ENCODE results near the gene KMT5C.

Gene KMT5C

DNA sequence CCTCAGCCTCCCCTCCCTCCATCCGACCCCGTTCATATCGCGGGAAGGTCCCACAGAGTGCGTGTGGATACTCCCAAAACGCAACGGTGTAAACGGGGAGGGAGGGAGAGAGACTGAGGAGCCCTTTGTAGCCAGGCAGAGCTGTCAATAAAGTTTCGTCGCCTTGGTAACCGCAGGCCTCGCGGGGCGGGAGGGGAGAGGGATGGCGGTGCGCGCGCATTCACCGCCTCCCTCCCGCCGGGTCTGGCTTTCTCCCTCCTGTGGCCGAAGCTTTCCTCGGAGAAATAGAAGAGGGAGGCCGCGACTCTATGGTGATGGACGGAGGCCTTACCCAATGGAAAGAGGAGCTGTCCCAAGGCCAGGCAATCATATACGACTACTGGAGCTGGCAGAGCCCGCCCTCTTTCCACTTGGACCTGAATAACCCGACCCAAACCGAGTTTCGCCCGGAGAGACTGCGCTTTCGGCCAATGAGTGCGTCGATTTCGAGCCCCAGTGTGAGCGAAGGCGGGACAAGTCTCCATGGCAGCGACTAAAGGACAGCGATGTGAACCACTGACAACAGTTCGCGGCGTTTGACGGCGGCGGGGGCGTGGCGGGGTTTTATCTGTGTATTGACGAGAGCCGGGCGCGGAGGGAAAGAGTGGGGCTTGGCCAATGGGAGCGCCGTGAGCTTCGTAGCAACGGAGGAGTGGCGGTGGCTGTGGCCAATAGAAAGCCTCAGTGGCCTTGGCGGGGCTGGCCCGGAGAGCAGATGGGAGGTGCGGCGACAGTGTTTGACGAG is at the start of gene KMT5C:
TSS of gene KMT5C (plus strand) at position 772 of the 784 bp plus-strand sequence. CDS start 2,061 bp downstream, outside the sequence.
- Histone ChIP-seq H4K20me1 (ENCODE audit: insufficient read depth, low read length, poor library complexity, severe bottlenecking) (peaks cover 25% of the 10 kb centered on the region), H3F3A (ENCODE audit: low read depth) (no peaks in the 10 kb centered on the region)

GRCh38 chr19:55297267-55297666 is 42.4 kb upstream of the KMT5C start:
- Histone ChIP-seq H3K4me1 (ENCODE audit: insufficient read depth, low read length, poor library complexity, severe bottlenecking) (no peaks in the 10 kb centered on the region), H3K9me2 (replicated peaks; ENCODE audit: low read depth, low read length) (no peaks in the 10 kb centered on the region), H3K79me2 (ENCODE audit: insufficient read depth, low read length) (no peaks in the 10 kb centered on the region), H3K27me3 (ENCODE audit: insufficient read depth, low read length, poor library complexity, severe bottlenecking) (no peaks in the 10 kb centered on the region), H3K36me3 (ENCODE audit: insufficient read depth, low read length) (no peaks in the 10 kb centered on the region), H3K4me2 (ENCODE audit: low read depth, low read length, poor library complexity, severe bottlenecking) (no peak overlapping the region), H3K9ac (ENCODE audit: low read depth, low read length, poor library complexity, severe bottlenecking) (no peak overlapping the region), H3K4me3 (ENCODE audit: low read length, poor library complexity, severe bottlenecking) (no peak overlapping the region), H4K20me1 (ENCODE audit: insufficient read depth, low read length, poor library complexity, severe bottlenecking) (no peaks in the 10 kb centered on the region), H3F3A (ENCODE audit: low read depth) (peaks cover under 1% of the 10 kb centered on the region; the same call in 1 of the 2 replicates), H3K9me3 (ENCODE audit: insufficient read depth, low read depth, low read length) (no peaks in the 10 kb centered on the region), H2AFZ (ENCODE audit: low read length) (no peak overlapping the region)
- TF ChIP-seq EZH2phosphoT487 (IDR thresholded peaks at IDR 0.05; ENCODE audit: borderline replicate concordance) (no peak), CTCF (conservative IDR thresholded peaks at IDR 0.05; ENCODE audit: low read length) (no peak)

More for the DNA sequence above, at the start of gene KMT5C:
- no peak for TF ChIP-seq EZH2phosphoT487 (IDR thresholded peaks at IDR 0.05; ENCODE audit: borderline replicate concordance)
- TF ChIP-seq CTCF (conservative IDR thresholded peaks at IDR 0.05; ENCODE audit: low read length) = no peak
- H2AFZ ChIP-seq (ENCODE audit: low read length) = peak within 1 kb of the TSS; percentile 81
- peaks cover 29% of the 10 kb centered on the region for H3K4me1 ChIP-seq (ENCODE audit: insufficient read depth, low read length, poor library complexity, severe bottlenecking)
- peaks cover 29% of the 10 kb centered on the region for H3K79me2 ChIP-seq (ENCODE audit: insufficient read depth, low read length)
- peak within 1 kb of the TSS; percentile 99 for H3K9ac ChIP-seq (ENCODE audit: low read depth, low read length, poor library complexity, severe bottlenecking)
- no peaks in the 10 kb centered on the region for H3K27me3 ChIP-seq (ENCODE audit: insufficient read depth, low read length, poor library complexity, severe bottlenecking)
- H3K9me2 ChIP-seq (replicated peaks; ENCODE audit: low read depth, low read length) = no peaks in the 10 kb centered on the region
- peak within 1 kb of the TSS; percentile 99 for H3K4me3 ChIP-seq (ENCODE audit: low read length, poor library complexity, severe bottlenecking)
- H3K9me3 ChIP-seq (ENCODE audit: insufficient read depth, low read depth, low read length) = no peaks in the 10 kb centered on the region
- peak within 1 kb of the TSS; percentile 95 for H3K4me2 ChIP-seq (ENCODE audit: low read depth, low read length, poor library complexity, severe bottlenecking)
- H3K36me3 ChIP-seq (ENCODE audit: insufficient read depth, low read length) = no peaks in the 10 kb centered on the region

DNA sequence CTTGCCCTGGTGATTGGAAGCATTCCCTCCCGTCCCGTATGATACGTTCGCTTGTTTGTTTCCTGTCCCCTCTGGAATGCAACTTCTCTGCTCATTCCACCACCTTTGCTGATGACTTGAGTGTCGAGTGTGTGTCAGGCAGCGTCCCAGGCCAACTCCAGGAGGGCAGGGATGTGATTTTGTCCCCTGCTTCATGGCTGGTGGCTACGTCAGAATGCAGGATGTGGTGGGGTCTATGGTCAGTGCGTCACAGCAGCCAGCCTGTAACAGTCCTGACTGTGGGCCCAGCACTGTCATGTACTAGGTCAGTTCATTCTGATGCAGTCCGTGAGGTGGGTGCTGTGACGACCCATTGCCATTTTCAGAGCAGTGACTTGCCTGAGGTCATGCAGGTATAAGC is 39.7 kb upstream of the KMT5C start:
- Histone ChIP-seq H3F3A (ENCODE audit: low read depth) (no peaks in the 10 kb centered on the region), H3K9me2 (replicated peaks; ENCODE audit: low read depth, low read length) (no peaks in the 10 kb centered on the region), H2AFZ (ENCODE audit: low read length) (no peak overlapping the region), H3K4me1 (ENCODE audit: insufficient read depth, low read length, poor library complexity, severe bottlenecking) (no peaks in the 10 kb centered on the region), H3K27me3 (ENCODE audit: insufficient read depth, low read length, poor library complexity, severe bottlenecking) (no peaks in the 10 kb centered on the region), H4K20me1 (ENCODE audit: insufficient read depth, low read length, poor library complexity, severe bottlenecking) (no peaks in the 10 kb centered on the region), H3K4me2 (ENCODE audit: low read depth, low read length, poor library complexity, severe bottlenecking) (no peak overlapping the region), H3K9ac (ENCODE audit: low read depth, low read length, poor library complexity, severe bottlenecking) (no peak overlapping the region), H3K79me2 (ENCODE audit: insufficient read depth, low read length) (no peaks in the 10 kb centered on the region), H3K9me3 (ENCODE audit: insufficient read depth, low read depth, low read length) (no peaks in the 10 kb centered on the region), H3K4me3 (ENCODE audit: low read length, poor library complexity, severe bottlenecking) (no peak overlapping the region), H3K36me3 (ENCODE audit: insufficient read depth, low read length) (no peaks in the 10 kb centered on the region)
- TF ChIP-seq CTCF (conservative IDR thresholded peaks at IDR 0.05; ENCODE audit: low read length) (no peak), EZH2phosphoT487 (IDR thresholded peaks at IDR 0.05; ENCODE audit: borderline replicate concordance) (no peak)
